ENCODE results near the gene TMEM198. TPM values are rescaled to one million over a fixed set of nuclear protein-coding genes. Genes with fewer than 3 reads are reported as not detected.
A peak's percentile ranks its signal among the peaks of the same experiment; 100 is the strongest.

Gene TMEM198
- total RNA-seq, 2 experiments from 2014 or later: 2.1 to 2.2 TPM

DNA sequence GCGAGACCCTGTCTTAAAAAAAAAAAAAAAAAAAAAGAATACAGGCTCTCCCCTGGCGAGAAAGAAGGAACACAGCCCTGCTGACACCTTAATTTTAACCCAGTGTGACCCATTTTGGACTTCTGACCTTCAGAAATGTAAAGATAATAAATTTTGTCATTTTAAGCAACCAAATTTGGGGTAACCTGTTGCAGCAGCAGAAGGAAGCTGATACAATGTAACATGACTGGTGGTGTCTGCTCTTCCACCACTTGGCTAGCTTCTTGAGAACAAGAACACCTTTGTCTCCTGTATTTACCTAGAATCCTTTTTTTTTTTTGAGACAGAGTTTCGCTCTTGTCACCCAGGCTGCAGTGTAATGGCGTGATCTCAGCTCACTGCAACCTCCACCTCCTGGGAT is 47.3 kb downstream of the TMEM198 start:
- peaks cover 7% of the 10 kb centered on the region for H3K4me1 Mint-ChIP-seq (ENCODE audit: low read depth)
- TF ChIP-seq, protein P1, sequence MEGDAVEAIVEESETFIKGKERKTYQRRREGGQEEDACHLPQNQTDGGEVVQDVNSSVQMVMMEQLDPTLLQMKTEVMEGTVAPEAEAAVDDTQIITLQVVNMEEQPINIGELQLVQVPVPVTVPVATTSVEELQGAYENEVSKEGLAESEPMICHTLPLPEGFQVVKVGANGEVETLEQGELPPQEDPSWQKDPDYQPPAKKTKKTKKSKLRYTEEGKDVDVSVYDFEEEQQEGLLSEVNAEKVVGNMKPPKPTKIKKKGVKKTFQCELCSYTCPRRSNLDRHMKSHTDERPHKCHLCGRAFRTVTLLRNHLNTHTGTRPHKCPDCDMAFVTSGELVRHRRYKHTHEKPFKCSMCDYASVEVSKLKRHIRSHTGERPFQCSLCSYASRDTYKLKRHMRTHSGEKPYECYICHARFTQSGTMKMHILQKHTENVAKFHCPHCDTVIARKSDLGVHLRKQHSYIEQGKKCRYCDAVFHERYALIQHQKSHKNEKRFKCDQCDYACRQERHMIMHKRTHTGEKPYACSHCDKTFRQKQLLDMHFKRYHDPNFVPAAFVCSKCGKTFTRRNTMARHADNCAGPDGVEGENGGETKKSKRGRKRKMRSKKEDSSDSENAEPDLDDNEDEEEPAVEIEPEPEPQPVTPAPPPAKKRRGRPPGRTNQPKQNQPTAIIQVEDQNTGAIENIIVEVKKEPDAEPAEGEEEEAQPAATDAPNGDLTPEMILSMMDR (IDR thresholded peaks at IDR 0.05): no peak
- no peaks in the 10 kb centered on the region for H3K36me3 Mint-ChIP-seq (ENCODE audit: low read depth)
- no peak overlapping the region for H3K4me3 Mint-ChIP-seq
- H3K27me3 Mint-ChIP-seq: peaks cover 2% of the 10 kb centered on the region
- H3K9me3 Mint-ChIP-seq: no peaks in the 10 kb centered on the region
- ChIA-PET POLR2A (no interaction called here), CTCF (interaction anchor here (0.8 to 2.0 kb wide), 4 partner anchors 11 to 52 kb away, joined by 3 to 8 read pairs (median 4); no protein-coding TSS in a partner anchor)
- intact Hi-C loops (cut with micrococcal nuclease): no loop called here
- no peak overlapping the region for H3K27ac Mint-ChIP-seq
- ATAC-seq: no peak
- DNase-seq: no peak

DNA sequence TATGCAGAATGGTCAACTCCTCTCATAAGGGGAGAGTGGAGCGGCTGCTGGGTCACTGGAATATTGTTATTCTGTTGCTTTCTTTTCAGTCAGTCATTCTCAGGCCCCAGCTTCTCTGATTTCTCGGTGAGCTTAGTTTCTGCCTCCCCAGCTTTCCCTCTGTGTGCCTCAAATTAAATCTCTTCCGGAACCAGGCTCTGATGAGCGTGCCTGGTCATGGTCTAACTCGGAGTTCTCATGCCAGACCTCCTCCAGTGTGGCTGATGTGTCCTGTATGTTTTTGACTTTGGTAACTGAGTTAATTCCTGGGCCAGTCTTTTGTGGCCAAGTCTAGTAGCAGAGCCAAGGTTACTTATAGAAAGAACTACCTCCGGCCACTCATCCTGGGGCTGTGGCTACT is 48.9 kb downstream of the TMEM198 start:
- intact Hi-C loops (cut with micrococcal nuclease): no loop called here
- H3K4me1 Mint-ChIP-seq (ENCODE audit: low read depth): peaks cover 12% of the 10 kb centered on the region
- POLR2A ChIA-PET: no interaction called here
- H3K27ac Mint-ChIP-seq: no peak overlapping the region
- CTCF ChIA-PET: interaction anchor here (1.1 to 2.0 kb wide), 3 partner anchors 33 to 50 kb away, joined by 3 to 8 read pairs (median 4); no protein-coding TSS in a partner anchor
- no peaks in the 10 kb centered on the region for H3K27me3 Mint-ChIP-seq
- no peaks in the 10 kb centered on the region for H3K36me3 Mint-ChIP-seq (ENCODE audit: low read depth)
- TF ChIP-seq, protein P1 (IDR thresholded peaks at IDR 0.05): no peak
- no peak overlapping the region for H3K4me3 Mint-ChIP-seq
- H3K9me3 Mint-ChIP-seq: no peaks in the 10 kb centered on the region
- ATAC-seq (no peak), DNase-seq (no peak)

DNA sequence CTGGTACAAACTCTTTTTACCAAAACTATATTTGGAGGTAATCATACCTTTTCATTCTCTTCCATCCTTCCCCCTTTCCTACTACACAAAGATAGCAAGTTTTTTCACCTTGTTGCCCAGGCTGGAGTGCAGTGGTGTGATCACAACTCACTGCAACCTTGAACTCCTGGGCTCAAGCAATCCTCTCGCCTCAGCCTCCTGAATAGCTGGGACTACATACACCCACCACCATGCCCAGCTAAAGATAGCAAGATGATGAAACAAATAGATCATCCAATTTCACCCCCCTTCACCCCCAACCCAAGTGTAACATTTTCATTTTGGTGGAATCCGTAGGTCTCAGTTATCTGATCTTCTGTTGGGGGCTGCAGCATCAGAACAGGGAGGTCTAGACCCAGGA is 49.3 kb downstream of the TMEM198 start:
- no peaks in the 10 kb centered on the region for H3K36me3 Mint-ChIP-seq (ENCODE audit: low read depth)
- intact Hi-C loops (cut with micrococcal nuclease): no loop called here
- H3K4me1 Mint-ChIP-seq (ENCODE audit: low read depth): peaks cover 12% of the 10 kb centered on the region
- no peak overlapping the region for H3K4me3 Mint-ChIP-seq
- H3K27me3 Mint-ChIP-seq: no peaks in the 10 kb centered on the region
- POLR2A ChIA-PET: no interaction called here
- CTCF ChIA-PET: interaction anchor here (2.0 kb wide), 1 partner anchor 33 kb away, joined by 8 read pairs; no protein-coding TSS in a partner anchor
- DNase-seq (no peak), ATAC-seq (no peak)
- H3K9me3 Mint-ChIP-seq: no peaks in the 10 kb centered on the region
- TF ChIP-seq, protein P1 (IDR thresholded peaks at IDR 0.05): no peak
- H3K27ac Mint-ChIP-seq: no peak overlapping the region

DNA sequence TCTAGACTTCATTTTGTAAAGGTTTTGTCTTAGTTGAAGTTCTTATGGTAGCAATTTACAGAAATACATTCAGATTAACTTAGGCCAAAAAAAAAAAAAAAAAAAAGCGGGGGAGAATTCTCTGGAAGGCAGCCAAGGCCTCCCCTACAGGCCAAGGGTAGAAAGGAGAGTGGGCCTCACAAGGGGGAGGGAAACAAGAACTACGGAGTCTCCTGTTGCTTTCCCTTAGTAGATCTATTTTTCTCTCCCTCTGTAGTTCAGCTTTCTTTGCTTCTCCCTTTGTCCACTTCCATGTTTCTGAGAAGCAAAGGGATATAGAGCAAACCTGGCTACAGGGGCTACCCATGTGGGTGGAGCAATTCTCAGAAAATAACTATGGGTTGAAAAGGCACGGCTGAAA is 51.4 kb downstream of the TMEM198 start:
- H3K9me3 Mint-ChIP-seq: no peaks in the 10 kb centered on the region
- DNase-seq: no peak
- no peak overlapping the region for H3K4me3 Mint-ChIP-seq
- no peak overlapping the region for H3K27ac Mint-ChIP-seq
- TF ChIP-seq, protein P1 (IDR thresholded peaks at IDR 0.05): no peak
- ChIA-PET POLR2A (no interaction called here), CTCF (interaction anchor here (1.3 to 3.2 kb wide), 5 partner anchors 11 to 94 kb away, joined by 4 to 20 read pairs (median 7); no protein-coding TSS in a partner anchor)
- H3K4me1 Mint-ChIP-seq (ENCODE audit: low read depth): peaks cover 22% of the 10 kb centered on the region
- no peaks in the 10 kb centered on the region for H3K27me3 Mint-ChIP-seq
- ATAC-seq: no peak
- intact Hi-C loops (cut with micrococcal nuclease): loop anchor here (5.0 kb wide), 1 partner anchor 53 kb away; the partner anchor contains the start of genes CHPF and TMEM198
- no peaks in the 10 kb centered on the region for H3K36me3 Mint-ChIP-seq (ENCODE audit: low read depth)

DNA sequence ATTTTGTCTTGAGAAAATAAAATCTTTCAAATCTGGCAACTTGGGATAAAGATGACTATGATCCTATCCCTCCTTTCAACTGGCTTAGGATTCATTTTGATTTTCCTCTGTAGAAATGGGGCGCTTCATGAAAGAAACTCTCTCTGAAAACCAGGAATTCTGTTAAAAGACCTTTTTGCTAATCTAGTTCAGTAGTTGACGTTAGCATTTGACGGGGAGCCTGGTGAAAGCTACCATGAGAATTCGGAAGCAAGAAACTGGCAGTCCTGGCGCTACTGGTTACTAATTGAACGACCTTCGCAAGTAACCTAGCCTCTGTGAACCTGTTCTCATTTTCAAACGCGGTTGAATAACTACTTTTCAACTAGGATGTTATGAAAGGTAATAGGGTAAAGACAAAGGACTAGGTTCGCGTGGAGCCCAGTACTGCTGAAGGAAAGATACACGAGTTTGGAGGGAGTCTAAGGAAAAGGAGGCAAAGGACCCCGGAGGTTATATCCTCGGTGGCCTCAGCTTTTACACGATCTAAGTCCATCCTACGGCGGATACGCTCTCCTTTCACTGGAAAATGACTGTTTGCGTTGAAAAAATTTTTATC is 53.2 kb downstream of the TMEM198 start:
- Mint-ChIP-seq H3K27ac (peak overlapping the region; percentile 98), H3K9me3 (no peaks in the 10 kb centered on the region), H3K27me3 (no peaks in the 10 kb centered on the region), H3K4me1 (ENCODE audit: low read depth) (peaks cover 22% of the 10 kb centered on the region), H3K4me3 (peak overlapping the region; percentile 95), H3K36me3 (ENCODE audit: low read depth) (peaks cover 4% of the 10 kb centered on the region)
- ATAC-seq: no peak
- TF ChIP-seq, protein P1 (IDR thresholded peaks at IDR 0.05): no peak
- ChIA-PET POLR2A (interaction anchor here (1.2 to 1.4 kb wide), 3 partner anchors 54 to 144 kb away, joined by 3 to 4 read pairs (median 4); no protein-coding TSS in a partner anchor), CTCF (interaction anchor here (0.8 to 3.2 kb wide), 12 partner anchors 37 to 195 kb away, joined by 3 to 20 read pairs (median 4); partner anchors contain the start of gene CHPF)
- intact Hi-C loops (cut with micrococcal nuclease): loop anchor here (5.0 kb wide), 1 partner anchor 55 kb away; the partner anchor contains the start of genes CHPF and TMEM198
- DNase-seq: no peak
